ENCODE results near the gene ITSN1.
"Not testable (repeated sequence)": the region's sequence is repeated elsewhere in the genome, so short reads cannot be mapped to it uniquely, and the experiment has no call there.

Gene ITSN1

DNA sequence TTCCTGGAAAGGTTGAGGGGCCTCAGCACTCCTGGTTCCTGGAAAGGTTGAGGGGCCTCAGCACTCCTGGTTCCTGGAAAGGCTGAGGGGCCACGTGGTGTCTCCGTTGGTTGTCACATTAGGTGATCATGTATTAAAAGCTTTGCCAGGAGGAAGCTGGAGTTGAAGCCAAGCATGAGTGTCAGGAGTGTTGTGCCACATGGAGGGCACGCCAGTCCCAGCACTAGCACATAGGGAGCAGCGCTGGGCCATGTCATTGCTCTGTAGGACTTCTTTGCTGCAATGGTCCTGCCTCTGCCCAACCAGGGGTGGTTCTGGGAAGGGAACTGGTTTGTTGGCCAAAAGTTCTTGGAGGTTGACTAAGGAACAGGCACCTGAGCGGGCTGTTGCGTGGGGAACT, 260.0 kb downstream of the ITSN1 start:
- peaks cover 6% of the 10 kb centered on the region for H3K4me1 ChIP-seq (ENCODE audit: control insufficient read depth, insufficient read depth, low read length)
- peaks cover 45 to 48% of the 10 kb centered on the region in 2 donors for H3K36me3 ChIP-seq (ENCODE audit: control insufficient read depth in 2 of 2, insufficient read depth in 2 of 2, low read length in 2 of 2)
- no peak overlapping the region for H3K9ac ChIP-seq (ENCODE audit: low read length in 2 of 2)
- no peaks in the 10 kb centered on the region for H3K27me3 ChIP-seq (ENCODE audit: control insufficient read depth in 1 of 2, insufficient read depth in 2 of 2, low read length in 2 of 2)
- no peak overlapping the region for H3K4me3 ChIP-seq (ENCODE audit: low read length in 2 of 2)
- no peaks in the 10 kb centered on the region for H3K9me3 ChIP-seq (ENCODE audit: control insufficient read depth in 2 of 2, low read length in 2 of 2)
- no peak overlapping the region for H3K27ac ChIP-seq (ENCODE audit: low read length)

DNA sequence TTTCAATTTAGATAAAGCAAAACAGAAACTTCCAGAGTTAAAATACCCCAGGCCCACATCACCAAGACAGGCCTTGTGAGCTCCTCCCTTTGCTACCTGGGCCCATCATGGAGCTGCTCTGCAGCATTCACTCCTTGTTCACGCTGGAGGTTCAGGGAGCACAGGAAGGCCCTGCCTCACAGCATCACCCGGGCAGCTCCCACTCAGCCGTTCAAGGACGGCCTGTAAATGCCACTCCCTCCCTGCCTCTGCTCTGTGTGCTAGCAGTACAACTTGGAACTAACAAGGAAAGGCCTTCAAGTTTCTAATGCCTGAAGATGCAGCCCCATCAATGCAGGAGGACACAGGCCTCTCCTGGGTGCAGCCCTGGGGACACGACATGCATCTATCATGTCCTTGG, 261.7 kb downstream of the ITSN1 start:
- H3K27me3 ChIP-seq (ENCODE audit: control insufficient read depth in 1 of 2, insufficient read depth in 2 of 2, low read length in 2 of 2) = no peaks in the 10 kb centered on the region
- H3K4me1 ChIP-seq (ENCODE audit: control insufficient read depth, insufficient read depth, low read length) = peaks cover 2% of the 10 kb centered on the region
- H3K4me3 ChIP-seq (ENCODE audit: low read length in 2 of 2) = no peak overlapping the region
- H3K9me3 ChIP-seq (ENCODE audit: control insufficient read depth in 2 of 2, low read length in 2 of 2) = no peaks in the 10 kb centered on the region
- no peak overlapping the region for H3K9ac ChIP-seq (ENCODE audit: low read length in 2 of 2)
- H3K36me3 ChIP-seq (ENCODE audit: control insufficient read depth in 2 of 2, insufficient read depth in 2 of 2, low read length in 2 of 2) = peaks cover 57 to 59% of the 10 kb centered on the region in 2 donors
- H3K27ac ChIP-seq (ENCODE audit: low read length) = no peak overlapping the region

DNA sequence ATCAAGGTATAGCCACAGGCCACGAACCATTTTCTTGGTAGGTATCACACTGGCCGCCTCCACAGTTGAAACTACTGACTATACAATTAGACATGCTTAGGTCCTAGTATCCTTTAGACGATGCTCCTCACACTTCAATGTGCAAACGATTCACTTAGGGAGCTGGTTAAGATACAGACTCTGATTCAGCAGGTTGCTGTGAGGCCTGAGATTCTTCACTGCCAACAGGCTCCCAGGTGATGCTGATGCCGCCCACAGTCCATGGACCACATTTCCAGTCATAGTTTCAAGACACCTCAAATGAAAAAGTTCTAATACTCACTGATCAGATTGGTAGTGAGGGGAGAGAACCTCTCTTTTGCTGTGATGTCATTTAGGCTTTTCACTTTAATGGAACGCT, 266.5 kb downstream of the ITSN1 start:
- Histone ChIP-seq H3K27ac (ENCODE audit: low read length) (no peak overlapping the region), H3K9me3 (ENCODE audit: control insufficient read depth in 2 of 2, low read length in 2 of 2) (no peaks in the 10 kb centered on the region), H3K9ac (ENCODE audit: low read length in 2 of 2) (no peak overlapping the region), H3K36me3 (ENCODE audit: control insufficient read depth in 2 of 2, insufficient read depth in 2 of 2, low read length in 2 of 2) (peaks cover 49 to 67% of the 10 kb centered on the region in 2 donors), H3K27me3 (ENCODE audit: control insufficient read depth in 1 of 2, insufficient read depth in 2 of 2, low read length in 2 of 2) (no peaks in the 10 kb centered on the region), H3K4me1 (ENCODE audit: control insufficient read depth, insufficient read depth, low read length) (peaks cover 2% of the 10 kb centered on the region), H3K4me3 (ENCODE audit: low read length in 2 of 2) (no peak overlapping the region)

DNA sequence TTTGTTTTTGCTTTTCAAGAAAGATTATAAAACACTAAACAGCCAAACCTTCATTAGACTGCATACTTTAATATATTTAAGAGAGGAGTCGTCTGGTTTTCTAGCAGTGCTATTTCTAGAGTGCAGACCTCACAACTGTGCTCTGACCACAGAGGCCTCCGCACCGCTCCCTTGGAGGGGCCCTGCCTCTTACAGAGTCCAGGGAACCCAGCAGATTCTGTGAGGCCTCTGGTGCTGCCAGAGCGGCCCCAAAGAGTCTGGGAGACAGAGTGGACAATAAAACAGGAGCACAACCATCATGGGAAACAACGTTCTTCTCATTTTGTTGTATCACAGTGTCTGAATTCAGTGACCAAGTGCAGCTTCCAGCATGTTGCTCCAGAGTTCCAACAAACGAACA, 267.5 kb downstream of the ITSN1 start:
- H3K4me1 ChIP-seq (ENCODE audit: control insufficient read depth, insufficient read depth, low read length) = peaks cover 2% of the 10 kb centered on the region
- H3K36me3 ChIP-seq (ENCODE audit: control insufficient read depth in 2 of 2, insufficient read depth in 2 of 2, low read length in 2 of 2) = peaks cover 41 to 59% of the 10 kb centered on the region in 2 donors
- no peaks in the 10 kb centered on the region for H3K9me3 ChIP-seq (ENCODE audit: control insufficient read depth in 2 of 2, low read length in 2 of 2)
- H3K27me3 ChIP-seq (ENCODE audit: control insufficient read depth in 1 of 2, insufficient read depth in 2 of 2, low read length in 2 of 2) = no peaks in the 10 kb centered on the region
- no peak overlapping the region for H3K4me3 ChIP-seq (ENCODE audit: low read length in 2 of 2)
- no peak overlapping the region for H3K27ac ChIP-seq (ENCODE audit: low read length)
- H3K9ac ChIP-seq (ENCODE audit: low read length in 2 of 2) = no peak overlapping the region

DNA sequence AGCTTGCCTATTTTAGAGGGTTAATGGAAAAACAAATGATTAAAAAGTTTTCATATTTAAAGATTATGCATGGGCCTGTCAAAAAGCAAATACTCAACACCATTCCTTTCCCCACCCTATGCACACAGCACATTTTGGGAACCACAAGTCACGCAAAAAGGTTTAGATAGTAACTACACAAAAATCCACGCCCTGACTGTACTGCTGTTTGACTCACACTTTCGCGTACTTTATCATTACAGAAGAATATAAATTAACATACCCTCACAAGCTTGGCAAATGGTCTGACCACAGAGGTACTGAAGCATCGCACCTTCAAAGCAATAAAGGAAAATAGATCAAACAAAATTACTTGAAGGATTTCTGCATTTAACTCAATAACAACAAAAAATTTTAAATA, 271.9 kb downstream of the ITSN1 start:
- peaks cover 7% of the 10 kb centered on the region for H3K4me1 ChIP-seq (ENCODE audit: control insufficient read depth, insufficient read depth, low read length)
- no peaks in the 10 kb centered on the region for H3K9me3 ChIP-seq (ENCODE audit: control insufficient read depth in 2 of 2, low read length in 2 of 2)
- H3K36me3 ChIP-seq (ENCODE audit: control insufficient read depth in 2 of 2, insufficient read depth in 2 of 2, low read length in 2 of 2) = peaks cover 8 to 25% of the 10 kb centered on the region in 2 donors
- peak overlapping the region; percentile 32 to 97 for H3K4me3 ChIP-seq (ENCODE audit: low read length in 2 of 2)
- peak overlapping the region in 1 of 2 donors; percentile 6 for H3K9ac ChIP-seq (ENCODE audit: low read length in 2 of 2)
- H3K27ac ChIP-seq (ENCODE audit: low read length) = no peak overlapping the region
- no peaks in the 10 kb centered on the region for H3K27me3 ChIP-seq (ENCODE audit: control insufficient read depth in 1 of 2, insufficient read depth in 2 of 2, low read length in 2 of 2)

DNA sequence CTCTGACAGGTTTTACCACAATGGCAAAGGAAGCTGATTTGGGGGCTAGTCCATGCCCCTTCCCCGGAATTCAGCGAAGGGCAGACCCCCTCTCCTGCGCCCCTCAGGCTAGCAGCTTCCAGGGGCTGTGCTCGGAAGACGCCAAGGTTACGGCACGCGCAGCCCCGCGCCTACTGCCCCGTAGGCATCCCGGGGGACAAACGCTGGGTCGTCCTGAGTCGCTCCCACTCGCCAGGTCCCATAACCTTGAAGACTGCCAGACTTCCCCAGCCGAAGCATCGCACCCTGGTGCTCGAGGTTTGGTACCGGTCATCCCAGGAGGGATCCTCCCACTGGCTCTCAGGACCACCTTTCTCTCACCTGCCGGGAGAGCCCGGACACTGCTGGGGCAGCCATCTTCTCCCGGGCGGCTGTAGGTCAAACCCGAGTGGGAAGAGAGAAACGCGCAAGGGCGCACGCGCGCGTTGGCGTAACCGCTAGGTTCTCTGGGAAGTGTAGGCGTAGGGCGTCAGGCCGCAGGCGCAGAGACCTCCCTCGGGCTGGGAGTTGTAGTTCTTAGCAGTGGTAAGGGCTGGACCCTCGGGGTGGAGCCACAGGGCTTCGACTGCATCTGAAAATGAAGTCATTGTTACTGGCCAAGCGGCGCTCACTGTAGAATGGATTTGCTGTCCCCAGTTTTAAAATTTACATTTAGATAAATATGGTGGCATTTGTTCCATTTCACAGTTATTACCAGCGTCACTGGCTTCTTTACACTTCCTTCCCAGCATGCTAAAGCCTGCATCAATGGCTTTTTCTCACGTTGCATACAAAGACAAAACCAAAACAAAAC, 273.3 kb downstream of the ITSN1 start, which contains the start of gene ATP5PO:
Gene ATP5PO (minus strand): TSS at position 437 of the 832 bp plus-strand sequence. CDS start 41 bp downstream, at position 396.
- Histone ChIP-seq H3K27me3 (ENCODE audit: control insufficient read depth in 1 of 2, insufficient read depth in 2 of 2, low read length in 2 of 2) (no peaks in the 10 kb centered on the region), H3K36me3 (ENCODE audit: control insufficient read depth in 2 of 2, insufficient read depth in 2 of 2, low read length in 2 of 2) (peaks cover 2 to 15% of the 10 kb centered on the region in 2 donors), H3K9me3 (ENCODE audit: control insufficient read depth in 2 of 2, low read length in 2 of 2) (no peaks in the 10 kb centered on the region), H3K4me3 (ENCODE audit: low read length in 2 of 2) (peak within 1 kb of the TSS; percentile 94 to 97), H3K4me1 (ENCODE audit: control insufficient read depth, insufficient read depth, low read length) (peaks cover 7% of the 10 kb centered on the region), H3K27ac (ENCODE audit: low read length) (peak within 1 kb of the TSS; percentile 88), H3K9ac (ENCODE audit: low read length in 2 of 2) (peak within 1 kb of the TSS; percentile 98 to 99)

DNA sequence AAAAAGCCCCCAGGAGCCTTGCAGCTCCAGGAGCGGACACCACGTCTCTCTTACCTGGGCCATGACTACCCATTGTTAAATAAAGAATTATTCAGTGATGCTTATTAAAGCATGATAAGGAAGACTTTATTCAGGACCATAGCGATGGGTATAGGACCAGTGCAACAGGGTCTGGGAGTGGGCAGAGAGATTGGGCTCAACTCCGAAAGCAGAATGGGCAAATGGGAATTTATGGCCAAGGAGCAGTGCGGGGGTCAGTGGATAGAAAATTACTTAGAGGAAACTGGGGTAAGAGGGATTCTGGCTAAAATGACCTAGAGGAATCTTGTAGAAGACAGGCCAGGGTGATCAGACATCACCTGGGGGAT, 273.9 kb downstream of the ITSN1 start:
- peaks cover 0 to 14% of the 10 kb centered on the region in 2 donors for H3K36me3 ChIP-seq (ENCODE audit: control insufficient read depth in 2 of 2, insufficient read depth in 2 of 2, low read length in 2 of 2)
- no peaks in the 10 kb centered on the region for H3K9me3 ChIP-seq (ENCODE audit: control insufficient read depth in 2 of 2, low read length in 2 of 2)
- peaks cover 7% of the 10 kb centered on the region for H3K4me1 ChIP-seq (ENCODE audit: control insufficient read depth, insufficient read depth, low read length)
- peak overlapping the region; percentile 81 to 98 for H3K9ac ChIP-seq (ENCODE audit: low read length in 2 of 2)
- H3K4me3 ChIP-seq (ENCODE audit: low read length in 2 of 2) = peak overlapping the region; percentile 94 to 97
- H3K27me3 ChIP-seq (ENCODE audit: control insufficient read depth in 1 of 2, insufficient read depth in 2 of 2, low read length in 2 of 2) = no peaks in the 10 kb centered on the region
- H3K27ac ChIP-seq (ENCODE audit: low read length) = peak overlapping the region; percentile 88

DNA sequence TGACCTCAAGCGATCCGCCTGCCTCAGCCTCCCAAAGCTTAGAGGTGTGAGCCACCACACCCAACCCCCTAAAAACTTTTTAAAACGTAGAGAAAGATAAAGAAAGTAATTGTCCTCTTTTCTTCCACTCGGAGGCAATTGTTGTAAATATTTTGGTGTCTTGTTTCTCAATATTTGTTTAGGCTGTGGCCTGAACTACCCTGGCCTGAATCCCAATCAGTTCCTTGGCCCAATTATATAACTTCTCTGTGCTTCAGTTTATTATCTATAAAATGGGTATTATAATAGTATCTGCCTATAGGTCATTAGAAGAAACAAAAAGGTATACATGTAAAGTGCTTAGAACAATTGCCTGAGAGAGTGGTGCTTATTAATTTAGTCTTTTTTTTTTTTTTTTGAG, 275.1 kb downstream of the ITSN1 start:
- no peaks in the 10 kb centered on the region for H3K27me3 ChIP-seq (ENCODE audit: control insufficient read depth in 1 of 2, insufficient read depth in 2 of 2, low read length in 2 of 2)
- no peaks in the 10 kb centered on the region for H3K9me3 ChIP-seq (ENCODE audit: control insufficient read depth in 2 of 2, low read length in 2 of 2)
- no peak overlapping the region for H3K4me3 ChIP-seq (ENCODE audit: low read length in 2 of 2)
- peaks cover 0 to 8% of the 10 kb centered on the region in 2 donors for H3K36me3 ChIP-seq (ENCODE audit: control insufficient read depth in 2 of 2, insufficient read depth in 2 of 2, low read length in 2 of 2)
- no peak overlapping the region for H3K27ac ChIP-seq (ENCODE audit: low read length)
- H3K9ac ChIP-seq (ENCODE audit: low read length in 2 of 2) = no peak overlapping the region
- peaks cover 7% of the 10 kb centered on the region for H3K4me1 ChIP-seq (ENCODE audit: control insufficient read depth, insufficient read depth, low read length)

DNA sequence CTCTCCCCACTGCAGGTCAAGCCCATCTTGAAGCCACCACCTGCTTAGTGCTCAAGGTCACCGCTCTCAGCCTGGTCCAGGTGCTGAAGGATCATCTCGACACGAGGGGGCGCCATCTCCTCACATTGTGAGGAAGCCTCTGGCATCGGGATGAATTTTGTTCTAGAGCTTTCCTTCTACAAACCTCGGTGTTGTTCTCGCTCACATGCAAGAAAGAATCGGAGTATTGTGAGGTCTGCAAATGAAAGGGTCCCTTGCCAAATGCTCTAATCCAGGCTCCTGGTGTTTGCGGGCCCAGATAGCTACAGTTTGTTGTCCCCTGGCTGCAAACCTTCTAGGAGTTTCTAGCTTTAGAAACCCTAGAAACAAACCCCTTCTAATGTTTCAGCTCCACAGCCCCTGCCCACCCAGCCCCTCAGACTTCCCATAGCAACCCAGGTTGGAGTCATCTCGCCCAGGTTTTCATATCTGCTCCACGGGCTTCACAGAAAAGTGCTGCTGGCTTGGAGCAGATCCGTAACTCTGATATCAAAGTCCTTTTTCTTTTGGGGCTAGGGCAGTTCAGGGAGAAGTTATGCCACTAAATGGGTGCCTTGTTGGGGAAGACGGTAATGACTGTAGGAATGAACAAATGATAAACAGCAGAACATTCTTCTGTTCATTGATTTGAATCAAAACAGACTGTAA, 281.9 kb downstream of the ITSN1 start:
- Histone ChIP-seq H3K4me1 (ENCODE audit: control insufficient read depth, insufficient read depth, low read length) (peaks cover 12% of the 10 kb centered on the region), H3K27me3 (ENCODE audit: control insufficient read depth in 1 of 2, insufficient read depth in 2 of 2, low read length in 2 of 2) (no peaks in the 10 kb centered on the region), H3K4me3 (ENCODE audit: low read length in 2 of 2) (peak overlapping the region in 1 of 2 donors; percentile 44), H3K9me3 (ENCODE audit: control insufficient read depth in 2 of 2, low read length in 2 of 2) (no peaks in the 10 kb centered on the region), H3K36me3 (ENCODE audit: control insufficient read depth in 2 of 2, insufficient read depth in 2 of 2, low read length in 2 of 2) (no peaks in the 10 kb centered on the region), H3K9ac (ENCODE audit: low read length in 2 of 2) (peak overlapping the region in 1 of 2 donors; percentile 29), H3K27ac (ENCODE audit: low read length) (peak overlapping the region; percentile 58)

DNA sequence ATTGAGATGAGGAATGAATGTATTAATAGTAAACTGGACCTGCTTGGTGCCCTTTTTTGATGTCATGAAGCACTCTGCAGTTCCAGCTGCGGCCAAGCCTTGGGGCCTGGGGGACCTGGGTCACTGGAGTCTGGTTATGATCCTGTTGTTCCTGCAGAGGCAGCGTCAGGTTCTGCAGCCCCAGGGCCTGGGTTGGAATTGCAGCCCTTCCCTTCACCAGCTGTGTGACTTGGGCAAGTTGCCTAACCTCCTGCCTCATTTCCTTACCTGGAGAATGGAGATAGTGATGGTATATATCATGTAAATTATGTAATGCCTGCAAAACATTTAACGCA, 282.4 kb downstream of the ITSN1 start:
- no peaks in the 10 kb centered on the region for H3K9me3 ChIP-seq (ENCODE audit: control insufficient read depth in 2 of 2, low read length in 2 of 2)
- H3K27ac ChIP-seq (ENCODE audit: low read length) = peak overlapping the region; percentile 58
- H3K4me1 ChIP-seq (ENCODE audit: control insufficient read depth, insufficient read depth, low read length) = peaks cover 12% of the 10 kb centered on the region
- H3K4me3 ChIP-seq (ENCODE audit: low read length in 2 of 2) = no peak overlapping the region
- H3K9ac ChIP-seq (ENCODE audit: low read length in 2 of 2) = peak overlapping the region in 1 of 2 donors; percentile 2
- no peaks in the 10 kb centered on the region for H3K36me3 ChIP-seq (ENCODE audit: control insufficient read depth in 2 of 2, insufficient read depth in 2 of 2, low read length in 2 of 2)
- H3K27me3 ChIP-seq (ENCODE audit: control insufficient read depth in 1 of 2, insufficient read depth in 2 of 2, low read length in 2 of 2) = no peaks in the 10 kb centered on the region

DNA sequence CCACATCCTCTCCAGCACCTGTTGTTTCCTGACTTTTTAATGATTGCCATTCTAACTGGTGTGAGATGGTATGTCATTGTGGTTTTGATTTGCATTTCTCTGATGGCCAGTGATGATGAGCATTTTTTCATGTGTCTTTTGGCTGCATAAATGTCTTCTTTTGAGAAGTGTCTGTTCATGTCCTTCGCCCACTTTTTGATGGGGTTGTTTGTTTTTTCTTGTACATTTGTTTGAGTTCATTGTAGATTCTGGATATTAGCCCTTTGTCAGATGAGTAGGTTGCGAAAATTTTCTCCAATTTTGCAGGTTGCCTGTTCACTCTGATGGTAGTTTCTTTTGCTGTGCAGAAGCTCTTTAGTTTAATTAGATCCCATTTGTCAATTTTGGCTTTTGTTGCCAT, 283.9 kb downstream of the ITSN1 start:
- H3K9ac ChIP-seq (ENCODE audit: low read length in 2 of 2); H3K27me3 ChIP-seq (ENCODE audit: control insufficient read depth in 1 of 2, insufficient read depth in 2 of 2, low read length in 2 of 2); H3K4me3 ChIP-seq (ENCODE audit: low read length in 2 of 2); H3K27ac ChIP-seq (ENCODE audit: low read length); H3K36me3 ChIP-seq (ENCODE audit: control insufficient read depth in 2 of 2, insufficient read depth in 2 of 2, low read length in 2 of 2); H3K9me3 ChIP-seq (ENCODE audit: control insufficient read depth in 2 of 2, low read length in 2 of 2): not testable (repeated sequence)
- peaks cover 12% of the 10 kb centered on the region for H3K4me1 ChIP-seq (ENCODE audit: control insufficient read depth, insufficient read depth, low read length)
